Caki2 (cell line): ENCODE data around the gene HOXB9. TPM values are rescaled to one million over a fixed set of nuclear protein-coding genes. Genes with fewer than 3 reads are reported as not detected.

Source experiments
- DNase-seq: peaks from one replicate; pipeline ENCODE4 v3.0.0-alpha.2; 2015; ENCODE audit warnings: low read depth
- in situ Hi-C: cut with HindIII; loops from 2 replicates; pipeline ENCODE4 v1.10.0; 2016; ENCODE audit warnings: low sequenced_read_pairs, low pct_unique_long_range_greater_than_20kb, mixed read lengths
- total RNA-seq: library from RNA; depleted of rRNA; stranded (reverse); fragments of >200 nt; shearing (Covaris generic); gene quantifications from 2 replicates; pipeline ENCODE4 v1.2.3, GENCODE V29; 2014; ENCODE audit warnings: low replicate concordance

The HOXB9 gene
- total RNA-seq, 1 experiment from 2014 or later, result 2.1 TPM

DNA sequence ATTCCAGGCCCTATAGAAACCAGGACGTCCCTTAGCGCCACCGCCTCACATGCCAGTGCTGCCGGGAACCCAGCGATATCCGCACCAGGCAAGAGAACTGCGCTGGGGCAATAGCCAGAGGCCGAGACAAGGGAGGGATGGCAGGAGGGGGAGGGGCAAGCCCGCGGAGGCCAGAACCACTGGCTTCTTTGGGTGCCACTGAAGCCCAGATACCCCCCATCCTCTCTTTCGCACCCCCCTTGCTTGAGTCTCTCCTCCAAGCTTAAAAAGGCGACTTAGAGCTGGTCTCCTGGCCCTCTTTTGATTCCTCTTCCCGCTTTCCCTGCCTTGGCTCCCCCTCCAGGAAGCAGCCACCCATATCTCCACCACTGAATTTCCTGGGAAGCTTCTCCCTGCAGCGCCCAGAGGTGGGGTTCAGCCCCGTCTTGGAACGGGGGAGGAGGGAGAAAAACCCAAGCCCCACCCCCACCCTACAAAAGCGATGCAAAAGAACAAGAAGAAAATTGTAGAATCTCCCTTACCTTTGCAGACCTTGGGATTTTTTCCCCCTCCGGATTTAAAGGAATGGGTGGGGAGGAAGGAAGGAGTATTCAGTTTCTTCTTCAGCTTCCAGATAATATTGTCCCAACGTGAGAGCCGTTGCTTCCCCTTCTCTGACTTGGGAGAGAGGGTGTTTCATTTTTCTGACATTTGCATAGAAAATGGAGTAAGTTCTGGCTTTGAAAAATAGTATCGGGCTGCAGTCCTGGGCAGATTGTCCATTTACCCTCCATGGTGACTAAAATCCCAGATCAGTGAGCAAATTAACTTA, 22.0 kb downstream of the HOXB9 start:
- DNase-seq, result peak; percentile 76
- in situ Hi-C loops, result no loop called here

DNA sequence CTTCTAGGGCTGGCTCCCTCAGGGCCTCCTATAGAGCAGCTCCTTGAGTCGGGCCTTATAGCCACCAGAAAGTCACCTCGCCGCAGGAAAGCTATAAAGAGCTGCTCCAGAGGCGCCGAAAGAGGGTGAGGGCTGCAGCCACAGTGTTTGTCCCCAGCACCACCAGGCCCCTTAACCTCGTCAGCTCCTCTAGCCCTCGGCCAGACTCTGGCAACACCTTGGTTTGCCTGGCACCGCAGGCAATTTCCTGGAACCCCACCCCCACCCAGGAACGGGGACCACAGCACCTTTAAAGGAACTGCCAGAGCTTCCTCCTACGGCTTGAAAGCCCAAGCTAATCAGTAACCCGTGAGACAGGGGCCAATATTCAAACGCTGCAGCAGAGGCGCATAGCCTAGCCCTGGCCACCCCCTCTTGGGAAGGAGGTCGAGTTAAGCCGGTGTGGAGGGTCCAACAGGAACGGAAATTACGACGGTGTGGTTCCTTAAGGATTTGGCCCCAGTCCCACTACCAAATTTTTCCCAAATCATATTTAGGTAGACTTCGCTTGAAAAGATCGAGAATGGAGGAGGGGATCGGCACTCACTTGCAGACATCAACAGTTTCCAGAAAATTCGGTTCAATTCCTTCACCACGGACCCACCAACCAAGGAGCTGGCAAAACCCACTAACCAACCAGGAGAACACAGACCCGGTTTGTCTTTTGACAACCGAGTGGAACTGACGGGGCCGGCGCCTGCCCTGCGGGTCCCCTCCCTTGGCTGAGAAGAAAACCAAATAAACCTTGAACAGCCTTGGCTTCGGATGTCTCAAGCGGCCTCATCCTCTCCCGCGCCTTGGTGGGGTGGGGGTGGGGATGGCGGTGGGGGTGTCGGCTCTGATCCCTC, 24.4 kb downstream of the HOXB9 start:
- in situ Hi-C loops, result no loop called here
- peak; percentile 55 for DNase-seq

DNA sequence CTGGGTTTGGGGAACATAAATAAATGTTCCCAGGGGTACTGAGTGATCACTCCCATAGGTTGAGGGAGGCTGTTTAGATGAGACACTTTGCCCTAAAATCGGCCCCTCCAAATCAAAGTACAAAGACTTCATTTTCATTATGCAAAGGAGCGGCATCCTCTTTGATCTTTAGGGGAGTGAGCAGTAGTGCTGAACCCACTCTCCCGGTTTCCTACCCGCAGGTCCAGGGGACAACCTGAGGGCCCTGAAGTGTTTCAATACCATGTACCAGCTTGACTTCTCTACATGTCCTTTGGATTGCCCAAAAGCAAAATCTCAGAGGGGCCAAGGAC, 25.0 kb downstream of the HOXB9 start:
- in situ Hi-C loops, result no loop called here
- no peak for DNase-seq

DNA sequence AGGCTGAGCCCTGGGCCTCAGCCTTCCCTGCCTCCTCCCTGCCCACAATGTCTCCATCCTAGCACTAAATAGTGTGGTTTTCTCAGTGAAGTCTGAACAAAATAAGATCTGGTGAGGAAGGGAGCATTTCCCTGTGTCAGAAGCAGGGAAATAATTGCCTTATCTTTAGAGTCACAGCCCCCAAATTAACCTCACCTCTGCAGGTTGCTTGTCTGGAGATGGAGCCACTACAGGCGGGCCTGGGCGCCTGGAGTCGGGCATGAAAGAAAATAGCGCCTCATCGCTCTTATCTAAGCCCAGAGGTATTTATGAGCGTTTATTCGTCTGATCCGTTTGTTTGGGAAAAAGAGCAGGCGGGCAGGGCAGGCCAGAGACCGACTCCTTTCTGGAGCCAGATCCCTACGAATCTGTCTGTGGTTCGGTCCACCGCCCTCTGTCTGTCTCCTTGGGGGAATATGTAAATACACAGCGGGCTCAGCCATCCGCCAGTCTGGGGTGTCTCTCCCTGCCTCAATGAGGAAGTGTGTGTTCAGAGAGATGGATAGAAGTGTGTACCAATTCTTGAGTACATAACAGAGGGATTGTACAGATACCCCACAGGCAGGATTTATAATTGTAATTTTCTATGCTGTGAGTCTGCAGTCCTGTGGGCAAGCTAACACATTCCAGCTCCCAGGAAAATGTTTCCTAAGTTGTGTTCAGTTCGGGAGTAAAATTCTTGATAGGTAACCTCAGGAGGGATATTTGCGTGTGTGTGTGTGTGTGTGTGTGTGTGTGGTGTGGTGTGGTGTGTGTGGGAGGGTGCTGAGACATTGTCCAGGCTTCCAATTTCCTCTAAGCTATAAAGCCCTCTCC, 25.7 kb downstream of the HOXB9 start:
- no peak for DNase-seq
- in situ Hi-C loops, result no loop called here

DNA sequence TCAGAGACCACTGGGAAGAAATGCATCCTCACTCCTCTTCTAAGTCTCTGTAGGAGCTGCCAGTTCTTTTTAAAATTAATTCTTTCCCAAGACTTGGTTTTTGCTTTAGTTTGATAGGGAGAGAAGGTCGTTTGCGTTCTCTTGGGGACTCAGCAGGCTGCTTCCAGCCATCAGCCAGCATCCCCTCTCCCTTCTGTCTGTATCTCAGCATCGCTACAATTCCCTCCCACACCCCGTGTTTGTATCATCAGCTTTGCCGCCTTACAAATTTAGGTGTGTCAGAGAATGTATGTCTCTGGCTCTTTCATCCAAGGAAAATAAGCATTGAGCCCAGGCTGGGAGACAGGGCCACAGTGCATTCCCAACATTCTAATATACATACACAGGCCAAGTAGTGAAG, 26.8 kb downstream of the HOXB9 start:
- no peak for DNase-seq
- in situ Hi-C loops, result no loop called here

DNA sequence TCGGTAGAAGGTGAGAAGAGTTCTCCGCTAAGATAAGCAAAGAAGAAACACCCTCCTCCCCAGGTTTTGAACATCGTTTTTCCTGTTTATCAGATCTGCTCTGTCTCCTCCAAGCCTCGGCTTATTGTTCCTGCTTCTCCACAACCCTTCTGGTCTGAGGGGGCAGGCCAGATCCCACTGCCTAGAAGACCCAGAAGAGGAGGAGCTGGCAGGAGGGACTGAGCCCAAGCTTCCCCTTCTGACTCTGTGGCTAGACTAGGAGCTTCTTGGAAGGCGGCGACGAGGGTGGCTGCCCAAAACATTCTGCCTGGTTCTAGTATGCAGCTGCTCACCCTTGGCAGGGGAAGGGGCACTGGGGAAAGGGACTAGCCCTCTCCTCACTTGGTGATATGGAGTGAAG, 27.4 kb downstream of the HOXB9 start:
- DNase-seq, result no peak
- in situ Hi-C loops, result no loop called here

DNA sequence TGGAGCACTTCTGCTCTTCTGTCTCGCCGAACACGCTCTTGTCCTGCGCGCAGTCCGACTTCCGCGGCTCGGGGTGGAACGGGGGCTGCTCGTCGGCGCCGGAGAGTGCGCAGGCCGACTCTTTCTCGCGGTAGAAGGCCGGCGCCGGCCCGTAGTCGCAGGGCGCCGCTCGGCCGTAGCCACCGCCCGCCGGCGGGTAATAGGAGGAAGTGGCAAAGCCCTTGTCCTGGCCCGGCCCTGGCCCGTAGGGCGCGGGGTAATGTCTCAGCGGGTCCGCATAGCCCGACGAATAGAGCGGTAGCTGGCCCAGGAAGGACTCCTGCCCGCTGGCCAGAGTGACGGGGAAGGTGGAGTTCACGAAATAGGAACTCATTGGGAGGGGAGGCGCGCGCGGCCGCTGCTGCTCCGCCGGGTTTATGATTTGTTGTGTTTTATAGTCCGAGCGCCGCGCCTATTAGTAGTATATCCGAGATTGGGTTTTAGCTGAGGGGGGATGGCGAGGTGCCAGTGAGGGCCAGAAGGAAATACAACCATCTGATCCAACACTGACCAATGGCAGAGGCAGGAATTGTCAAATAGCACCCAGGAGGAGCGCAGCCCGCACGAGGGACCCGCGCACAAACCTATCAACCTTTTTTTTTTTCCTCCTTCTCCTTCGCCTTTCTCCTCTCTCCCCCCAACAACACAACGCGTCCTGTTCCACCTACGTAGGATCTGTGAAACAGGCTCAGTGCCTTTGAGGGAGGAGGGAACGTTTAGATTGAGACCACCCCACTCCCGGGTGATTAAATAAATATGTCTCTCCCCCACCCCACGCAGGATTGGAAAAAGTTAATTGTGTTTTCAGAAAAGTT, 28.2 kb downstream of the HOXB9 start:
- in situ Hi-C loops, result no loop called here
- DNase-seq, result no peak

DNA sequence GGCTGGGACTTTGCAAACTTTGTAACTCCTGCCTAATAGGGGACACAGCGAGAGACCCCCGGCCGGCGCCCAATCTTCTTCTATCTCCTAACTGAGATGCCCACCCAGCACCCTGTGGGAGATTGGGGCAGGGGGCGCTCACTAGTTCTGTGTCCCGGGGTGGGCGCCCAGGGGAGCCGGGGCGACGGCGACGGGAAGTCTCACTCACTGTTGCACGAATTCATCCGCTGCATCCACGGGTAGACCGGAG, 28.7 kb downstream of the HOXB9 start:
- DNase-seq, result no peak
- in situ Hi-C loops, result no loop called here

DNA sequence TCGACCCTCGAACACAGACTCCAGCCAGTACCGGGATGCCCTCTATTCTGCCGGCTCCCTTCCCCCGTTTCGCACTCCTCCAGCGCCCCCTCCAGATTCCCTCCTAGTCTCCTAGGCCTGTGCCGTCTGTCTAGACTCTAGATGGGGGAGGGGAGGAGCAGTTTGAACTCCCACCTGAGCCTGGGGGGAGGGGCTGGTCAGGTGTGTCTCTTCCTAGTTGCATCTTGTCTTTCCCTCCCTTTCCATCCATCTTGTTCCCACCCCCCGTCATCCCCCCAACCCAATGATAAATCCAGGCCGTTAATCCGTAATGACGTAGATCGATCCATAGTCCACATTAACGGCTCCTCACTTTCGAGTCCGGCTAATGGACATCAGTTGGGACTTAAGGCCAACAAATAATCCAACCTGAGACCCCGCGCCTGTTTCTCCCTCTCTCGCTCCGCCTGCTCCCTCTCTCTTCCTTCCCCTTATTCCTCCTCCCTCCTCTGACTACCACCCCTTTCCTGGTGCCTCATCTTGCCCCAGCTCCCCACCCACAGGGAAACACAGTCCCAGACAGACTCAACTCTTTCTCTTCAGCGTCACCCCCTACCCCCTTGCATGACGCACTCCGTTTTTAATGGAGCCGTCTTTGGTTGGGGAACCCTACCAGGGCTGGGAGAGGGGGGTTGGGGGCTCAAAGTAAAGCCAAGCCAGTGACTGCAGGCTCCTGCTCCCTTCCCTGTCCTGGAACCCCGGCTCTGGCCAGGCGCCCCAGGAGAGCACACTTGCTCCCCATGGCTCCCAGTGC, 29.2 kb downstream of the HOXB9 start:
- in situ Hi-C loops, result no loop called here
- DNase-seq, result no peak

DNA sequence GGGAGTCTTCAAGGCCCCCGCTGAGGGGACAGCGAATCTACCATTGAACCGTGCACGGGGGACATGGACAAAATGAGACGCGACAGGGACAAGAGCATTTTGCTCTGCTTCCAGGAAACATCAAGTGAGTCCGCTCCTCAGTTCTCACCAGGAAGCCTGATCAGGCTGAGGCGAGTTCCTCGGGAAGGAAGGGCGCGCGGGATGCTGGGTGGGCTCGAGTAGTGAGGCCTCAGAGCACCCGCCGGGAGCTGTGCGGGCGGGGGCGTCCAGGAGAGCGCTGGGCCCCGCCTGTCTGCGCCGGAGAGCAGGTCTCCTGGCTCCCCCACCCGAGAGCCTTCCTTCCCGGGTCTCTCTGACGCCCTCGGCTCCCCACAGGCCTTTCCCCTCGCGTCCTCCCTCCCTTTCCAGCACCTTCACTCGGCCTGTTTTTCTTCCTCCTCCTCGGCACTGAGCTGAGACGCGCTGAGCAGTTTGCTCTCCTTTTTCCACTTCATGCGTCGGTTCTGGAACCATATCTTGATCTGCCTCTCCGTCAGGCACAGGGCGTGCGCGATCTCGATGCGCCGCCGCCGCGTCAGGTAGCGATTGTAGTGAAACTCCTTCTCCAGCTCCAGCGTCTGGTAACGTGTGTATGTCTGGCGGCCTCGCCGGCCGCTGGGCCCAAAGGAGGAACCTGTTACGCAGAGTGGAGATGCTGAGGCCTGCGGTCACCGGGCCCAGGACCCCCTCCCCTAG, 30.0 kb downstream of the HOXB9 start:
- in situ Hi-C loops, result no loop called here
- no peak for DNase-seq

DNA sequence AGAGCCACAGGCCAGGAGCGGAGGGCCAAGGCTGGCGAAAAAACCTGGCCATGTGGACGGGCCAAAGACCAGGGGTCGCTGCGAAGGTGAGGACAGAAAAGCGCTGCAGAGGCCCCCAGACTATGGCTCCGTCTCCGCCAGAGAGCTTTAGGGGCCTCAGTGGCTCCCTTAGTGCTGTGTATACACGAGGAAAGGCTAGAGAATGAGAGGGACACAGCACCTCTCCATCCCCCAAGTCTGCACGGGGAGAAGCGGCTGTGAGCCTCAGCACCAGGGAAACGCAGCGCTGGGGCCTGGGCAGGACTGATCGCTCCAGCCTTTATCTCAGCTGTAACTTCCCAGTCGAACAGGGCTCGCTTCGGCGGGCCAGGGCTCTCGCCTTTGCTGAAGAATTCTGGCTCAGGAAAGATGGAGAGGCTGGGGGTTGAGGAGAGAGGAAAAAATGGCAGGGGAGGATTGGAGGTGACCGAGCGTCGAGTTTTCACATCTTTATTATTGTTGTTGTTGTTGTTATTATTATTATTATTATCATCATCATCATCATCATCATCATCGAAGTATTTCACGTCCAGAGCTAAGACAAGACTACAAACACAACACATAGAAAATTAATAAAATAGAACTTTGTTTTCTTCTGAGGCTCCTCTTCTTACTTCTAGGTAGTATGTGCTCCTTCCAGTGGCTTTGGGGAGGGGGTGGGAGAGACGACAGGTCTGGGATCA, 30.7 kb downstream of the HOXB9 start:
- in situ Hi-C loops, result no loop called here
- no peak for DNase-seq

DNA sequence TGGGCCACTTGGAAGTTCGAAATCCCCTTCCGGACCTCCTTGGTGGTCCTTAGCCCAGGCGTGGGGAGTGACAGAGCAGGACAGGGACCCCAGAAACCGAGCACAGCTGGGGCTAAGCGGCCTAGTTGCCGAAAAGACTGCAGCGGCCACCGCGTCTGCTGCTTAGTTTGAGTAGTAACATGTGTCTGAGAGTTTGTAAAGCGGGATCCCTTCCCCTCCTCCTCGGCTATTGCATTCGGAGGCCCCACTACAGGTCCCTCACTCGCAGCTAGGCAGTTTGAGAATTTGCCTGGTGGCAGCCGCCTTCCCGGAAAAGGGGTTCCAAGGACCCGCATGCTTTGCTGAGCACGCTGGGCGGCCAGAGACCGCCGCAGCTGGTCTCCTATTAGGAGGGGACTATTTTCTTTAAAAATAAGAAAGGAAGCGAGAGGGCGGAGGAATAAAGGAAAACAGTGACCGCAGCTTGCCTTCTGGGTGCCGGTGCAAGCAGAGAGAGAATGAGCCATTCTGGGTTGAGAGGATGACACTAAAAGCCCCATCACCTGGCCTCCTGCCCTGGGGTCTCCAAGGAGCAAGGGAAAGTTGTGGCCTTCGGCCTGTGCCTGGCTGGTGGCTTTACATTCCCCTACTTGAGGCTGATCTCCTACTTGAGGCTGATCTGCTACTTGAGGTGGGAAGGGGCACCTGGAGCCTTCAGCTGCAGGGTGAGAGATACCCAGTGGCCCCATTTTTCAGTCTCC, 31.4 kb downstream of the HOXB9 start:
- in situ Hi-C loops, result no loop called here
- no peak for DNase-seq

DNA sequence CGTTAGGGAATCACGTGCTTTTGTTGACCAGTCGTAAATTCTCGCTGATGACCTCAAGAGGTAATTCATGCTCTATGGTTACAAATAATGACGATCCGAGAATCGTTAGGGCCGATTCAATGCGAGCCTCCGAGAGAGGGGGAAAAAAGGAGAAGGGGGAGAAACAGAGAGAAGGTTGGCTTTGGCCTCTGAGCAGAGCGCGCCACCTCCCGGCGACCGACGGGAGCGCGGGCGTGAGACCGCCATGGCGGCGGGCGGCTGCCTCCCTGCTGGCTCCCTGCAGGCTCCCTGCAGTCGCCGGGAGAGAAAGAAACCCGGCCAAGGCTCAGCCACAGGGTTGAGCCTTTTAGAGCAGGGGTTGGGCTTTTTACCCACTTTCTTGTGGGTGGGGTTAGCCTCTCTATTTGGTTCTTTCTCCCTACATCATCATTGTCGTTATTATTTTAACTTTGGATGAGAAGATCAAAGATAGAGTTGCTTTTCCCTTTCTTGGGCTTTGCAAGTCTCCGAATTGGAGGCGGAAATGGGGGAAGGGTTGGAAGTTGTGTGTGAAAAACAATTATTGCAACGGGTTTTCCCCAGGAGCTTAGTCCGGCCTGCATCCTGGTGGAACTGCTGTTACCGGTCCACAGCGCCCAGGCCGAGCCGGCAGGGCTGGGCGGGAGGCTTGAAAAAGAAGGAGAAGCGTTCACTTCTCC, 32.2 kb downstream of the HOXB9 start:
- peak; percentile 67 for DNase-seq
- in situ Hi-C loops, result no loop called here

DNA sequence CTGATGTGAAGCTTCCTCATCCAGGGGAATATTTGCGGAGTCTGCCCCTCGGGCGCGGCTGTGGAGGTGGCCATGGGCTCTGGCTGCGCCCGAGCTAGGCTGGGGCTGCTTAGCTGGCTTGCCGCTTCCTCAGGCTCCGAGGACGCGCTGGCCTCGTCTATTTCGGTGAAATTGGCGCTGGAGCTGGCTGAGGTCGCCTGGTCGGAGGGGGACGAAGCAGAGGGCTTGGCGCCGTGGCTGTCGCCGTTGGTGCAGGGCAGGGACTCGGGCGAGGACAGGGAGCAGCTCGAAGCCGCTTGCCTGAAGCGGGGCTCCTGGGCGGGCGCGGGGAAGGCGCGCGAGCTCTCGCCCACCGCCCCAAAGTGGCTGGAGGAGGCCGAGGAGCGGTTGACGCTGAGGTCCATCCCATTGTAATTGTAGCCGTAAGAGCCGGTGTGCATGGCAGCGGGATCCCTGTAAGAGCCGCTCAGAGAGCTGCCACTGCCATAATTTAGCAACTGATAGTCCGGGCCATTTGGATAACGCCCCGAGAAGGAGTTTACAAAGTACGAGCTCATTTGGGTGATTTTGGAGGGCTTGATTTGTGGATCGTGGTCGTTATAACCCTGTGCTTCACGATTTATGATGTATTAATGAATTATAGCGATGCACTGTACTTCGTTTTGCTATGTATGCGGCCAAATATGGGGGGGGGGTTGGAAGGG, 32.9 kb downstream of the HOXB9 start, which contains the start of gene HOXB5:
Gene HOXB5, minus strand, starts transcription at position 654 of the 704 bp plus-strand sequence. Its CDS starts 97 bp downstream, at position 557.
- in situ Hi-C loops, result no loop called here
- DNase-seq, result no peak
